Fibroblast of skin of scalp (primary cell): Measurements from ENCODE around the gene CFAP92.
"Not testable (repeated sequence)": the region's sequence is repeated elsewhere in the genome, so short reads cannot be mapped to it uniquely, and the experiment has no call there.

Experiments
- DNase-seq: peaks from one replicate; pipeline ENCODE4 v3.0.0-alpha.2; 2013

The CFAP92 gene

GRCh38 chr3:128935922-128936321 lies 58.0 kb downstream of the CFAP92 start:
- DNase-seq, result no peak

GRCh38 chr3:128933922-128934253 lies 60.0 kb downstream of the CFAP92 start:
- no peak for DNase-seq

- DNase-seq, result no peak
Measured at GRCh38 chr3:128933213-128933921, 60.5 kb downstream of the CFAP92 start.

GRCh38 chr3:128932516-128933212 lies 61.2 kb downstream of the CFAP92 start:
- DNase-seq, result no peak

GRCh38 chr3:128931046-128931445 lies 62.8 kb downstream of the CFAP92 start:
- no peak for DNase-seq

GRCh38 chr3:128929364-128929763 lies 64.5 kb downstream of the CFAP92 start:
- DNase-seq, result no peak

GRCh38 chr3:128923986-128924385 lies 69.9 kb downstream of the CFAP92 start:
- DNase-seq, result not testable (repeated sequence)

GRCh38 chr3:128923576-128923975 lies 70.3 kb downstream of the CFAP92 start:
- no peak for DNase-seq

GRCh38 chr3:128922804-128923459 lies 70.9 kb downstream of the CFAP92 start:
- no peak for DNase-seq

GRCh38 chr3:128919988-128920387 lies 73.9 kb downstream of the CFAP92 start:
- DNase-seq, result no peak

GRCh38 chr3:128917291-128917690 lies 76.6 kb downstream of the CFAP92 start:
- DNase-seq, result no peak

- no peak for DNase-seq
Measured at GRCh38 chr3:128914966-128915645, 78.8 kb downstream of the CFAP92 start.

- DNase-seq, result no peak
Measured at GRCh38 chr3:128911911-128912310, 82.0 kb downstream of the CFAP92 start.

- no peak for DNase-seq
Measured at GRCh38 chr3:128910006-128910405, 83.9 kb downstream of the CFAP92 start.

GRCh38 chr3:128908951-128909350 lies 84.9 kb downstream of the CFAP92 start:
- no peak for DNase-seq

- DNase-seq, result no peak
Measured at GRCh38 chr3:128907706-128908445, 86.0 kb downstream of the CFAP92 start.

- DNase-seq, result no peak
Measured at GRCh38 chr3:128906804-128907525, 86.9 kb downstream of the CFAP92 start.

- DNase-seq, result no peak
Measured at GRCh38 chr3:128906031-128906803, 87.7 kb downstream of the CFAP92 start.

GRCh38 chr3:128903501-128903900 lies 90.4 kb downstream of the CFAP92 start:
- no peak for DNase-seq

- DNase-seq, result no peak
Measured at GRCh38 chr3:128902426-128902825, 91.5 kb downstream of the CFAP92 start.
